SK-N-SH (cell line): ENCODE measurements around the gene STX18.

Experiments
- TF ChIP-seq, protein P1 (sequence below): fragments of 150-350 bp; IDR thresholded peaks from 2 replicates; pipeline ENCODE4 v1.6.1; 2017; ENCODE audit warnings: antibody characterized with exemption, low read length, low read depth, borderline replicate concordance
- TF ChIP-seq, protein P2 (sequence below): fragments of 200-600 bp; sonication (generic); IDR thresholded peaks from 2 replicates; pipeline ENCODE4 v1.6.1; 2017; ENCODE audit warnings: antibody characterized with exemption, mild to moderate bottlenecking, moderate library complexity

DNA sequence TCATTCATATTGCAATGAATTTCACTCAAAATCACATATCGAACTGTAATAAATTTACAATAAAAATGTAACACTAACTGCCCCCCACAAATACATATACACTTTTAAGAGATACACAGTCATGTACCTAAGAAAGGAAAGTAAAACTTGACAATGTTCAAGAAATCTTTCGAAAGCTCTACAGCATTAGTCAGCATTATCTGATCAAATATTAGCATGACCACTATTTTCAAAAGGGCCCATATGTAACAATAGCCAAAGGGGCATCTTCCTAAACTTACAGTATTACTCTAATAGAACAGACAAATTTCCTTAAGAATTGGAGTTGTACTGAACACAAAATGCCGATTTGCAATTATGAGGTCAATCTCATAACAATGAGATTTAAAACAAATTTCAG is 51.8 kb downstream of the STX18 start:
- TF ChIP-seq, protein P1, sequence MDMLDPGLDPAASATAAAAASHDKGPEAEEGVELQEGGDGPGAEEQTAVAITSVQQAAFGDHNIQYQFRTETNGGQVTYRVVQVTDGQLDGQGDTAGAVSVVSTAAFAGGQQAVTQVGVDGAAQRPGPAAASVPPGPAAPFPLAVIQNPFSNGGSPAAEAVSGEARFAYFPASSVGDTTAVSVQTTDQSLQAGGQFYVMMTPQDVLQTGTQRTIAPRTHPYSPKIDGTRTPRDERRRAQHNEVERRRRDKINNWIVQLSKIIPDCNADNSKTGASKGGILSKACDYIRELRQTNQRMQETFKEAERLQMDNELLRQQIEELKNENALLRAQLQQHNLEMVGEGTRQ: no peak
- TF ChIP-seq, protein P2, sequence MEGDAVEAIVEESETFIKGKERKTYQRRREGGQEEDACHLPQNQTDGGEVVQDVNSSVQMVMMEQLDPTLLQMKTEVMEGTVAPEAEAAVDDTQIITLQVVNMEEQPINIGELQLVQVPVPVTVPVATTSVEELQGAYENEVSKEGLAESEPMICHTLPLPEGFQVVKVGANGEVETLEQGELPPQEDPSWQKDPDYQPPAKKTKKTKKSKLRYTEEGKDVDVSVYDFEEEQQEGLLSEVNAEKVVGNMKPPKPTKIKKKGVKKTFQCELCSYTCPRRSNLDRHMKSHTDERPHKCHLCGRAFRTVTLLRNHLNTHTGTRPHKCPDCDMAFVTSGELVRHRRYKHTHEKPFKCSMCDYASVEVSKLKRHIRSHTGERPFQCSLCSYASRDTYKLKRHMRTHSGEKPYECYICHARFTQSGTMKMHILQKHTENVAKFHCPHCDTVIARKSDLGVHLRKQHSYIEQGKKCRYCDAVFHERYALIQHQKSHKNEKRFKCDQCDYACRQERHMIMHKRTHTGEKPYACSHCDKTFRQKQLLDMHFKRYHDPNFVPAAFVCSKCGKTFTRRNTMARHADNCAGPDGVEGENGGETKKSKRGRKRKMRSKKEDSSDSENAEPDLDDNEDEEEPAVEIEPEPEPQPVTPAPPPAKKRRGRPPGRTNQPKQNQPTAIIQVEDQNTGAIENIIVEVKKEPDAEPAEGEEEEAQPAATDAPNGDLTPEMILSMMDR: no peak
